Upper lobe of right lung (tissue), 1 donor: Measurements from ENCODE around the gene LAMA3. TPM values are rescaled to one million over a fixed set of nuclear protein-coding genes. Genes with fewer than 3 reads are reported as not detected.

Source experiments
- ATAC-seq: fragments of 200-7000 bp; cut with Tn5 transposase; one replicate; pipeline ENCODE4 v1.9.1; 2020; ENCODE audit warnings: mild to moderate bottlenecking, moderate library complexity
- DNase-seq: peaks from one replicate; pipeline ENCODE4 v3.0.0-alpha.2; 2020
- H3K27ac ChIP-seq: fragments of 200-600 bp; one replicate; pipeline ENCODE4 v1.8.0; 2022
- H3K27me3 ChIP-seq: fragments of 200-600 bp; one replicate; pipeline ENCODE4 v1.8.0; 2022; ENCODE audit warnings: mild to moderate bottlenecking
- H3K36me3 ChIP-seq: fragments of 200-600 bp; one replicate; pipeline ENCODE4 v1.8.0; 2022
- H3K4me1 ChIP-seq: fragments of 200-600 bp; one replicate; pipeline ENCODE4 v1.8.0; 2022
- H3K4me3 ChIP-seq: fragments of 200-600 bp; one replicate; pipeline ENCODE4 v1.8.0; 2022; ENCODE audit warnings: mild to moderate bottlenecking
- H3K9me3 ChIP-seq: fragments of 200-600 bp; one replicate; pipeline ENCODE4 v1.8.0; 2022
- CTCF ChIP-seq: fragments of 200-600 bp; IDR thresholded peaks from one replicate; pipeline ENCODE4 v1.8.0; 2022; ENCODE audit warnings: antibody characterized with exemption
- intact Hi-C: fragments of 100-400 bp; cut with DNase I; formaldehyde crosslinking; loops from one replicate; pipeline ENCODE4 v1.11.0; 2022
- total RNA-seq: library from RNA; stranded (reverse); fragmentation: NEBNext Ultra II Directional; extraction: Animal tissue kit (Norgen Biotek cat#: 25700); gene quantifications from one replicate; pipeline ENCODE4 v1.2.1, GENCODE V29; 2021
- donor health status: DM: no; HTN: yes; CAD: no; lungs with severe emphysema.

LAMA3 gene
- total RNA-seq, 1 donor from 2014 or later = 139 TPM

- ATAC-seq = no peak
- Histone ChIP-seq H3K4me3 (no peak overlapping the region), H3K36me3 (peaks cover 14% of the 10 kb centered on the region), H3K27me3 (no peaks in the 10 kb centered on the region), H3K9me3 (no peaks in the 10 kb centered on the region), H3K4me1 (no peaks in the 10 kb centered on the region), H3K27ac (no peak overlapping the region)
- TF ChIP-seq CTCF = no peak
- intact Hi-C loops = no loop called here
- no peak for DNase-seq
Measured at GRCh38 chr18:23906658-23907057, 217.4 kb downstream of the LAMA3 start.

GRCh38 chr18:23908827-23909226 lies 219.6 kb downstream of the LAMA3 start:
- H3K36me3 ChIP-seq = peaks cover 10% of the 10 kb centered on the region
- H3K27me3 ChIP-seq = no peaks in the 10 kb centered on the region
- H3K9me3 ChIP-seq = no peaks in the 10 kb centered on the region
- H3K27ac ChIP-seq = no peak overlapping the region
- no peak for DNase-seq
- ATAC-seq = no peak
- no peaks in the 10 kb centered on the region for H3K4me1 ChIP-seq
- intact Hi-C loops = no loop called here
- H3K4me3 ChIP-seq = no peak overlapping the region
- no peak for TF ChIP-seq CTCF

- intact Hi-C loops = no loop called here
- H3K36me3 ChIP-seq = peaks cover 18% of the 10 kb centered on the region
Measured at GRCh38 chr18:23910032-23910431, 220.8 kb downstream of the LAMA3 start.

GRCh38 chr18:23912356-23912755 lies 223.1 kb downstream of the LAMA3 start:
- intact Hi-C loops = no loop called here
- H3K9me3 ChIP-seq = no peaks in the 10 kb centered on the region
- peaks cover 22% of the 10 kb centered on the region for H3K36me3 ChIP-seq
- ATAC-seq = no peak
- no peaks in the 10 kb centered on the region for H3K27me3 ChIP-seq
- H3K27ac ChIP-seq = no peak overlapping the region
- no peak for TF ChIP-seq CTCF
- H3K4me3 ChIP-seq = no peak overlapping the region
- no peak for DNase-seq
- H3K4me1 ChIP-seq = no peaks in the 10 kb centered on the region

More at GRCh38 chr18:23910032-23910431, 220.8 kb downstream of the LAMA3 start:
- Histone ChIP-seq H3K4me1 (no peaks in the 10 kb centered on the region), H3K4me3 (no peak overlapping the region), H3K9me3 (no peaks in the 10 kb centered on the region), H3K27ac (no peak overlapping the region), H3K27me3 (no peaks in the 10 kb centered on the region)
- no peak for TF ChIP-seq CTCF
- no peak for DNase-seq
- no peak for ATAC-seq

GRCh38 chr18:23916338-23916737 lies 227.1 kb downstream of the LAMA3 start:
- DNase-seq = no peak
- TF ChIP-seq CTCF = no peak
- intact Hi-C loops = no loop called here
- Histone ChIP-seq H3K4me3 (no peak overlapping the region), H3K9me3 (no peaks in the 10 kb centered on the region), H3K36me3 (peaks cover 14% of the 10 kb centered on the region), H3K27me3 (no peaks in the 10 kb centered on the region), H3K4me1 (no peaks in the 10 kb centered on the region), H3K27ac (no peak overlapping the region)
- no peak for ATAC-seq

DNA sequence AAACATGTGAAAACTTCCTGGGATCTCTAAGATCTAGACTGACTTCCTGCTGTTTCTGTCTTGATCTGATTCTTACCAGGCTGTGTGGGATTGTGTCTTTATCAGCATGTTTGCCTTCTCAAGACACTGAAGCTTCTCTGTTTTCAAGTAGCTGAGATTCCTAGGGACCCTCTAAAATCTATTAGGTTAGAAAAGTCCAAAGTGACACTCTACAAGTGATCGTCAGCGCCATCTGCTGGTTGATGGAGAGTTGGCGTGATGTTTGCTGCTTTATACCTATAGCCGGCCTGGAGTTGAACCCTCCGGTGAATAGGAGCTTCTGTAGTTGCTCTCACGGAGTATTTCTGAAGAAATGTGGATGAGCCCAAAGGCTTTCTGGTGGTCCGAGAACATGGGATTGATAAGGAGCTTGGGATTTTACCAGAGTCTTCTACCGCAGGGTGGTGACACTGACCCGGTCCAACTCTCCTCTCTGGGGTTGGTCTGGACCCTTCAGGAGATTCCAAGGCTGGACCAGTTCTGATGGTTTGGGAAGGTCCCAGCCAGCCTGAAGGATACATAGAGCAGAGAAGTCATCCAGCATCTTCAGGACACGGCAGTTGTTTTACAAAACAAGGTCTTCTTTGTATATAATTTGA lies 229.3 kb downstream of the LAMA3 start:
- ATAC-seq = peak; percentile 83
- no peaks in the 10 kb centered on the region for H3K27me3 ChIP-seq
- no peak overlapping the region for H3K27ac ChIP-seq
- no peak overlapping the region for H3K4me3 ChIP-seq
- H3K36me3 ChIP-seq = peaks cover 14% of the 10 kb centered on the region
- peak; percentile 75 for DNase-seq
- no peaks in the 10 kb centered on the region for H3K4me1 ChIP-seq
- no peaks in the 10 kb centered on the region for H3K9me3 ChIP-seq
- TF ChIP-seq CTCF = peak; percentile 85
- intact Hi-C loops = no loop called here
